DND-41 (cell line): ENCODE results near the gene SMIM5.

ENCODE experiments used
- ATAC-seq: fragments of 200-7000 bp; cut with Tn5 transposase; 3 replicates; pipeline ENCODE4 v1.9.1; 2021; ENCODE audit warnings: low read depth; ENCODE audit not compliant: insufficient read depth
- DNase-seq: peaks from one replicate; pipeline ENCODE4 v3.0.0-alpha.2; 2020
- H2AFZ ChIP-seq: 2 replicates; pipeline ENCODE4 v1.6.0; 2012; ENCODE audit warnings: low read depth, low read length
- H3K27ac ChIP-seq: 2 replicates; pipeline ENCODE4 v1.5.1; 2012; ENCODE audit warnings: low read length, inconsistent platforms
- H3K27me3 ChIP-seq: fragments of 200-600 bp; sonication (generic); 2 replicates; pipeline ENCODE4 v1.6.0; 2012; ENCODE audit warnings: low read length, mild to moderate bottlenecking, inconsistent platforms; ENCODE audit not compliant: insufficient read depth, poor library complexity
- H3K36me3 ChIP-seq: 2 replicates; pipeline ENCODE4 v1.5.1; 2012; ENCODE audit warnings: low read length, inconsistent platforms; ENCODE audit not compliant: insufficient read depth
- H3K4me1 ChIP-seq: 2 replicates; pipeline ENCODE4 v1.5.1; 2012; ENCODE audit warnings: mild to moderate bottlenecking, low read length; ENCODE audit not compliant: insufficient read depth
- H3K4me2 ChIP-seq: 2 replicates; pipeline ENCODE4 v1.6.0; 2012; ENCODE audit warnings: mild to moderate bottlenecking, moderate library complexity, low read length, inconsistent platforms; ENCODE audit not compliant: insufficient read depth
- H3K4me3 ChIP-seq, 2 experiments: fragments of 200-600 bp in 1 of 2; shearing (Covaris generic) in 1 of 2; 2 replicates each; pipeline ENCODE4 v1.5.1; 2012 to 2016; ENCODE audit warnings: inconsistent platforms in 2 of 2, low read length in 2 of 2, mild to moderate bottlenecking in 2 of 2, low read depth in 1 of 2, moderate library complexity in 1 of 2
- H3K79me2 ChIP-seq: 2 replicates; pipeline ENCODE4 v1.6.0; 2012; ENCODE audit warnings: low read length, inconsistent platforms; ENCODE audit not compliant: insufficient read depth
- H3K9ac ChIP-seq: 2 replicates; pipeline ENCODE4 v1.6.0; 2012; ENCODE audit warnings: low read depth, mild to moderate bottlenecking, inconsistent platforms, low read length, moderate library complexity
- H3K9me3 ChIP-seq: 2 replicates; pipeline ENCODE4 v1.5.1; 2012; ENCODE audit warnings: low read length, moderate library complexity, mild to moderate bottlenecking, inconsistent platforms; ENCODE audit not compliant: insufficient read depth, severe bottlenecking
- H4K20me1 ChIP-seq: 2 replicates; pipeline ENCODE4 v1.6.0; 2012; ENCODE audit warnings: low read length; ENCODE audit not compliant: insufficient read depth
- CTCF ChIP-seq: IDR thresholded peaks from 2 replicates; pipeline ENCODE4 v1.5.1; 2012; ENCODE audit warnings: borderline replicate concordance, low read length, moderate library complexity, mild to moderate bottlenecking; ENCODE audit not compliant: poor library complexity, severe bottlenecking; ENCODE audit errors: extremely low read depth
- EZH2 ChIP-seq: IDR thresholded peaks from 3 replicates; pipeline ENCODE4 v1.6.1; 2012; ENCODE audit warnings: borderline replicate concordance, low read depth, mild to moderate bottlenecking, moderate library complexity, low read length, inconsistent platforms; ENCODE audit not compliant: severe bottlenecking

SMIM5 gene

GRCh38 chr17:75685499-75685898 is 52.3 kb downstream of the SMIM5 start:
- Histone ChIP-seq H3K27me3 (no peaks in the 10 kb centered on the region), H3K9me3 (no peaks in the 10 kb centered on the region), H2AFZ (no peak overlapping the region), H3K36me3 (peaks cover 47% of the 10 kb centered on the region), H3K4me1 (no peaks in the 10 kb centered on the region), H3K9ac (no peak overlapping the region), H3K27ac (no peak overlapping the region), H4K20me1 (peaks cover 57% of the 10 kb centered on the region), H3K4me2 (no peak overlapping the region), H3K4me3 (no peak overlapping the region), H3K79me2 (peaks cover 88% of the 10 kb centered on the region)
- no peak for ATAC-seq
- DNase-seq: no peak
- TF ChIP-seq CTCF: no peak
- TF ChIP-seq EZH2: no peak

- Histone ChIP-seq H3K9me3 (no peaks in the 10 kb centered on the region), H3K4me2 (no peak overlapping the region), H3K79me2 (peaks cover 84% of the 10 kb centered on the region), H3K27me3 (no peaks in the 10 kb centered on the region), H3K4me1 (no peaks in the 10 kb centered on the region), H3K9ac (no peak overlapping the region), H3K36me3 (peaks cover 57% of the 10 kb centered on the region), H2AFZ (no peak overlapping the region), H4K20me1 (peaks cover 68% of the 10 kb centered on the region), H3K27ac (no peak overlapping the region), H3K4me3 (no peak overlapping the region)
- no peak for ATAC-seq
- DNase-seq: no peak
- TF ChIP-seq CTCF (no peak), EZH2 (no peak)
Observed at GRCh38 chr17:75688209-75688825, 55.1 kb downstream of the SMIM5 start.

- Histone ChIP-seq H3K9ac (no peak overlapping the region), H3K36me3 (peaks cover 61% of the 10 kb centered on the region)
Observed at GRCh38 chr17:75689441-75689873, 56.2 kb downstream of the SMIM5 start.

More at GRCh38 chr17:75689441-75689873, 56.2 kb downstream of the SMIM5 start:
- Histone ChIP-seq H3K79me2 (peaks cover 80% of the 10 kb centered on the region), H3K9me3 (no peaks in the 10 kb centered on the region), H3K4me1 (no peaks in the 10 kb centered on the region), H4K20me1 (peaks cover 57% of the 10 kb centered on the region), H3K27ac (no peak overlapping the region), H3K4me3 (no peak overlapping the region), H3K27me3 (no peaks in the 10 kb centered on the region), H2AFZ (no peak overlapping the region), H3K4me2 (no peak overlapping the region)
- DNase-seq (peak; percentile 44), ATAC-seq (peak; percentile 78)
- TF ChIP-seq EZH2: no peak
- TF ChIP-seq CTCF: no peak
